HEK293T (cell line): Measurements from ENCODE around the gene CUEDC1.

Experiments
- ARNT ChIP-seq: fragments of 450-650 bp; IDR thresholded peaks from 2 replicates; pipeline ENCODE4 v1.6.1; 2017; ENCODE audit warnings: mild to moderate bottlenecking
- BHLHE40 ChIP-seq: fragments of 450-650 bp; IDR thresholded peaks from 2 replicates; pipeline ENCODE4 v1.6.1; 2016; ENCODE audit warnings: mild to moderate bottlenecking, moderate library complexity, borderline replicate concordance
- CTBP1 ChIP-seq: fragments of 450-650 bp; IDR thresholded peaks from 2 replicates; pipeline ENCODE4 v1.6.1; 2016; ENCODE audit warnings: borderline replicate concordance
- ELF4 ChIP-seq: fragments of 450-650 bp; IDR thresholded peaks from 2 replicates; pipeline ENCODE4 v1.6.1; 2017; ENCODE audit warnings: antibody characterized with exemption
- FOXA1 ChIP-seq: fragments of 450-650 bp; IDR thresholded peaks from 2 replicates; pipeline ENCODE4 v1.6.1; 2016; ENCODE audit warnings: mild to moderate bottlenecking
- FOXK2 ChIP-seq: fragments of 450-650 bp; IDR thresholded peaks from 2 replicates; pipeline ENCODE4 v1.6.1; 2016; ENCODE audit warnings: mild to moderate bottlenecking
- FOXM1 ChIP-seq: fragments of 450-650 bp; IDR thresholded peaks from 2 replicates; pipeline ENCODE4 v1.6.1; 2017; ENCODE audit warnings: mild to moderate bottlenecking, borderline replicate concordance
- HDGF ChIP-seq: fragments of 450-650 bp; IDR thresholded peaks from 2 replicates; pipeline ENCODE4 v1.6.1; 2017; ENCODE audit warnings: antibody characterized with exemption, borderline replicate concordance
- LEF1 ChIP-seq: fragments of 450-650 bp; IDR thresholded peaks from 2 replicates; pipeline ENCODE4 v1.6.1; 2017; ENCODE audit warnings: mild to moderate bottlenecking, borderline replicate concordance
- NFRKB ChIP-seq: fragments of 450-650 bp; IDR thresholded peaks from 2 replicates; pipeline ENCODE4 v1.6.1; 2016; ENCODE audit warnings: mild to moderate bottlenecking, moderate library complexity
- PKNOX1 ChIP-seq: fragments of 450-650 bp; IDR thresholded peaks from 2 replicates; pipeline ENCODE4 v1.6.1; 2016
- SP1 ChIP-seq: fragments of 450-650 bp; IDR thresholded peaks from 2 replicates; pipeline ENCODE4 v1.6.1; 2017
- TARDBP ChIP-seq: fragments of 450-650 bp; IDR thresholded peaks from 2 replicates; pipeline ENCODE4 v1.6.1; 2016

GRCh38 chr17:57968456-57968855 is 13.2 kb upstream of the CUEDC1 start:
- TF ChIP-seq ELF4, result no peak
- no peak for TF ChIP-seq FOXM1
- no peak for TF ChIP-seq FOXA1
- no peak for TF ChIP-seq FOXK2
- no peak for TF ChIP-seq ARNT
- TF ChIP-seq BHLHE40, result no peak
- TF ChIP-seq PKNOX1, result no peak
- TF ChIP-seq LEF1, result no peak
- no peak for TF ChIP-seq SP1
- no peak for TF ChIP-seq NFRKB
- no peak for TF ChIP-seq CTBP1
- no peak for TF ChIP-seq TARDBP
- no peak for TF ChIP-seq HDGF
